Ishikawa (cell line): ENCODE results near the gene FAAP24.

Experiments used
- CREB1 ChIP-seq: IDR thresholded peaks from 2 replicates; pipeline ENCODE4 v1.6.1; 2012; ENCODE audit warnings: low read depth
- EGR1 ChIP-seq: IDR thresholded peaks from 2 replicates; pipeline ENCODE4 v1.6.1; 2012
- FOXM1 ChIP-seq: IDR thresholded peaks from 2 replicates; pipeline ENCODE4 v1.6.1; 2012; ENCODE audit warnings: low read depth, borderline replicate concordance
- MAX ChIP-seq: IDR thresholded peaks from 2 replicates; pipeline ENCODE4 v1.6.1; 2012
- RAD21 ChIP-seq: IDR thresholded peaks from 2 replicates; pipeline ENCODE4 v1.6.1; 2012; ENCODE audit warnings: low read depth
- REST ChIP-seq: IDR thresholded peaks from 2 replicates; pipeline ENCODE4 v1.6.1; 2012; ENCODE audit warnings: low read depth, mild to moderate bottlenecking
- TAF1 ChIP-seq: IDR thresholded peaks from 2 replicates; pipeline ENCODE4 v1.6.1; 2012; ENCODE audit warnings: low read depth, mild to moderate bottlenecking
- YY1 ChIP-seq: IDR thresholded peaks from 2 replicates; pipeline ENCODE4 v1.6.1; 2012; ENCODE audit warnings: low read depth

GRCh38 chr19:33022472-33023116, 50.6 kb downstream of the FAAP24 start:
- no peak for TF ChIP-seq MAX
- no peak for TF ChIP-seq YY1
- no peak for TF ChIP-seq TAF1
- no peak for TF ChIP-seq REST
- TF ChIP-seq RAD21: peak; percentile 6; the same call in 1 of the 2 replicates
- TF ChIP-seq FOXM1: no peak
- no peak for TF ChIP-seq CREB1
- no peak for TF ChIP-seq EGR1
